H1 (cell line): ENCODE measurements around the gene TEKT5.

Experiments used
- BCL11A ChIP-seq, 2 experiments: IDR thresholded peaks; one replicate each; pipeline ENCODE4 v1.6.1; 2011; ENCODE audit warnings: low read depth in 2 of 2, low read length in 2 of 2, mild to moderate bottlenecking in 2 of 2
- CEBPB ChIP-seq: IDR thresholded peaks from 2 replicates; pipeline ENCODE4 v1.6.1; 2012; ENCODE audit warnings: low read depth, low read length
- KDM1A ChIP-seq: fragments of 200-600, 300-600 bp; sonication (generic); IDR thresholded peaks from 2 replicates; pipeline ENCODE4 v1.7.1; 2016; ENCODE audit warnings: mild to moderate bottlenecking, low read length, borderline replicate concordance
- RAD21 ChIP-seq, 2 experiments: IDR thresholded peaks in 1 of 2; conservative IDR thresholded peaks in 1 of 2; 2 replicates each; pipeline ENCODE4 v1.6.1; 2011; ENCODE audit warnings: low read depth in 2 of 2, low read length in 2 of 2, improper control_type of control experiment in 1 of 2, inconsistent platforms in 1 of 2, mild to moderate bottlenecking in 1 of 2, moderate library complexity in 1 of 2
- TAF1 ChIP-seq: IDR thresholded peaks from 2 replicates; pipeline ENCODE4 v1.6.1; 2011; ENCODE audit warnings: mild to moderate bottlenecking, low read depth, low read length
- TF ChIP-seq, protein P1 (sequence below), 3 experiments: IDR thresholded peaks; 1 replicate in 2 of 3; 2 replicates in 1 of 3; pipeline versions ENCODE4 v1.5.1 to v1.6.1; 2011; ENCODE audit warnings: low read length in 3 of 3, mild to moderate bottlenecking in 3 of 3, inconsistent platforms in 2 of 3, low read depth in 1 of 3, moderate library complexity in 1 of 3; ENCODE audit not compliant: insufficient read depth in 1 of 3; ENCODE audit errors: control extremely low read depth in 1 of 3

DNA sequence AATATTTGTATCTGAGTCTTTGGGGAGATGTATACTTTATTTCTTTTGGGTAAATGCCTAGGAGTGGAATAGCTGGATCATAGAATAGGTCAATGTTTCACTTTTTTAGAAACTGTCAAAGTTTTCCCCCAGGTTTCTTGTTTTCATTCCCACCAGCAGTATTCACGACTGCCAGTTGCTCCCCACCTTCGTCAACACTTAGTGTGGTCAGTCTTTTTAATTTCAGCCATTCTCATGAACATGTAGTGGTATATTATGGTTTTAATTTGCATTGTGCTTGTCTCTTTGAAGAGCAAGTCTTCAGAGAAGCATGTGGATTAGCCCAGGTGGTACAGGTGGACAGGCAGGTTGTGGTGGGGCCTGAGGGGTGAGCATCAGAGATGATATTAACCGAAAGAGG lies 53.8 kb downstream of the TEKT5 start:
- TF ChIP-seq RAD21 (IDR thresholded peaks at IDR 0.05 in 1 of 2, conservative IDR thresholded peaks at IDR 0.05 in 1 of 2; ENCODE audit: low read depth in 2 of 2, low read length in 2 of 2) (no peak), TAF1 (no peak), KDM1A (no peak), CEBPB (no peak), BCL11A (IDR thresholded peaks at IDR 0.05; ENCODE audit: low read depth in 2 of 2, low read length in 2 of 2) (no peak)
- TF ChIP-seq, protein P1, sequence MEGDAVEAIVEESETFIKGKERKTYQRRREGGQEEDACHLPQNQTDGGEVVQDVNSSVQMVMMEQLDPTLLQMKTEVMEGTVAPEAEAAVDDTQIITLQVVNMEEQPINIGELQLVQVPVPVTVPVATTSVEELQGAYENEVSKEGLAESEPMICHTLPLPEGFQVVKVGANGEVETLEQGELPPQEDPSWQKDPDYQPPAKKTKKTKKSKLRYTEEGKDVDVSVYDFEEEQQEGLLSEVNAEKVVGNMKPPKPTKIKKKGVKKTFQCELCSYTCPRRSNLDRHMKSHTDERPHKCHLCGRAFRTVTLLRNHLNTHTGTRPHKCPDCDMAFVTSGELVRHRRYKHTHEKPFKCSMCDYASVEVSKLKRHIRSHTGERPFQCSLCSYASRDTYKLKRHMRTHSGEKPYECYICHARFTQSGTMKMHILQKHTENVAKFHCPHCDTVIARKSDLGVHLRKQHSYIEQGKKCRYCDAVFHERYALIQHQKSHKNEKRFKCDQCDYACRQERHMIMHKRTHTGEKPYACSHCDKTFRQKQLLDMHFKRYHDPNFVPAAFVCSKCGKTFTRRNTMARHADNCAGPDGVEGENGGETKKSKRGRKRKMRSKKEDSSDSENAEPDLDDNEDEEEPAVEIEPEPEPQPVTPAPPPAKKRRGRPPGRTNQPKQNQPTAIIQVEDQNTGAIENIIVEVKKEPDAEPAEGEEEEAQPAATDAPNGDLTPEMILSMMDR (IDR thresholded peaks at IDR 0.05; ENCODE audit: control extremely low read depth in 1 of 3, insufficient read depth in 1 of 3, low read depth in 1 of 3, low read length in 3 of 3): no peak
